ENCODE results near the gene ANKRD40.

Gene ANKRD40

DNA sequence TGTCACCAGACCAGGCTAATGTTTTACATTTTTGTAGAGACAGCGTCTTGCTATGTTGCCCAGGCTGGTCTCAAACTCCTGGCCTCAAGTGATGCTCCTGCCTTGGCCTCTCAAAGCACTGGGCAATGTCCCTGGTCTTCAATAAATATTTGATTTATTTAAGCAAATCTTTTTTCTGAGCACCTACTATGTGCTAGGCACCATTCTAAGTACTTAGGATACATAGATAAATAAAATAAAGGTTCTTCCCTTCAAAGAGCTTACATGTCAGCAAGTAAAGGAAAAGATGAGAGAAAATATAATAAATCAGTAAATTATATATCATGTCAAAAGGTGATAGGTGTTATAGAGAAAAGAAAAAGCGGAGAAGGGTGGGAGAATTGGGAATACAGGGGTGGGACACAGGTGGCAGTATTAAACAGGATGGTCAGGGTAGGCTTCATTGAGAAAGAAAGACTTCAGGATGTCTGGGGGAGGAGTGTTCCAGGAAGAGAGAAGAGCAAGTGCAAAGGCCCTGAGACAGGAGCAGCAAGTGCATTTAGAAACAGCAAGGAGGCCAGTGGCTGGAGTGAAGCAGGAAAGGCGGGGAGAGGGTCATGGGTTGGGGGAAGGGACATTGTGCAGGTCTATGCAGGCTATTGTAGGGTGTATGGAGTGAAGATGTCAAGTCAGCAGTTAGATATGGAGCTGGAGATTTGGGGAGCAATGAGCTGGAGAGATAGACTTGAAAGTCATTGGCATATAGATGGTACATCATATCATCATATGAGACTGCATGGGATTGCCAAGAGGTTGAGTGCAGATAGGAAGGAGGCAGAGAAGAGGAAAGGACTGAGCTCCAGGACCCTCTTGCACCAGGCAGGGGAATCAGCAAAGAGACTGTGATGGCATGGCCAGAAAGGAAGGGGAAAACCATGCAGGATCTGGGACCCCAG lies 61.7 kb downstream of the ANKRD40 start:
- no peak for DNase-seq
